ENCODE measurements around the gene BAHCC1. TPM values are rescaled to one million over a fixed set of nuclear protein-coding genes. Genes with fewer than 3 reads are reported as not detected.
A peak's percentile ranks its signal among the peaks of the same experiment; 100 is the strongest.

Gene BAHCC1
- total RNA-seq, 1 experiment from 2014 or later: 0.17 TPM

DNA sequence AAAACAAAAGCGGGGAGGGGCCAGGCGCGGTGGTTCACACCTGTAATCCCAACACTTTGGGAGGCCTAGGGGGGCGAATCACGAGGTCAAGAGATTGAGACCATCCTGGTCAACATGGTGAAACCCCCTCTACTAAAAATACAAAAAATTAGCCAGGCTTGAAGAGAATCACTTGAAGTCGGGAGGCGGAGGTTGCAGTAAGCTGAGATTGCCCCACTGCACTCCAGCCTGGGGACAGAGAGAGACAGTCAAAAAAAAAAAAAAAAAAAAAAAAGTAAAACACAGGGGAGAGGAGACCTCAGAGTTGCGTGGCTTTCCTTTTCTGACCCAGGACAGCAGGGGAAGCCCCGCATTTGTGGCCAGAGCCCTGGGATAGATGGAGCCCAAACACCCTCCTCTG is 97.4 kb downstream of the BAHCC1 start:
- intact Hi-C loops (cut with micrococcal nuclease; ENCODE audit: unreplicated experiment): no loop called here
- Mint-ChIP-seq H3K27ac (ENCODE audit: unreplicated experiment) (no peak overlapping the region), H3K9me3 (ENCODE audit: low read depth, unreplicated experiment) (no peaks in the 10 kb centered on the region), H3K4me3 (ENCODE audit: low read depth, unreplicated experiment) (no peak overlapping the region), H3K36me3 (ENCODE audit: insufficient read depth, unreplicated experiment) (peaks cover 8% of the 10 kb centered on the region), H3K4me1 (ENCODE audit: low read depth, unreplicated experiment) (peaks cover 9% of the 10 kb centered on the region), H3K27me3 (ENCODE audit: unreplicated experiment) (peaks cover 46% of the 10 kb centered on the region)
- CTCF ChIA-PET: interaction anchor here (0.6 kb wide), 1 partner anchor 8 kb away, joined by 3 read pairs; no protein-coding TSS in a partner anchor
- TF ChIP-seq, protein P1, sequence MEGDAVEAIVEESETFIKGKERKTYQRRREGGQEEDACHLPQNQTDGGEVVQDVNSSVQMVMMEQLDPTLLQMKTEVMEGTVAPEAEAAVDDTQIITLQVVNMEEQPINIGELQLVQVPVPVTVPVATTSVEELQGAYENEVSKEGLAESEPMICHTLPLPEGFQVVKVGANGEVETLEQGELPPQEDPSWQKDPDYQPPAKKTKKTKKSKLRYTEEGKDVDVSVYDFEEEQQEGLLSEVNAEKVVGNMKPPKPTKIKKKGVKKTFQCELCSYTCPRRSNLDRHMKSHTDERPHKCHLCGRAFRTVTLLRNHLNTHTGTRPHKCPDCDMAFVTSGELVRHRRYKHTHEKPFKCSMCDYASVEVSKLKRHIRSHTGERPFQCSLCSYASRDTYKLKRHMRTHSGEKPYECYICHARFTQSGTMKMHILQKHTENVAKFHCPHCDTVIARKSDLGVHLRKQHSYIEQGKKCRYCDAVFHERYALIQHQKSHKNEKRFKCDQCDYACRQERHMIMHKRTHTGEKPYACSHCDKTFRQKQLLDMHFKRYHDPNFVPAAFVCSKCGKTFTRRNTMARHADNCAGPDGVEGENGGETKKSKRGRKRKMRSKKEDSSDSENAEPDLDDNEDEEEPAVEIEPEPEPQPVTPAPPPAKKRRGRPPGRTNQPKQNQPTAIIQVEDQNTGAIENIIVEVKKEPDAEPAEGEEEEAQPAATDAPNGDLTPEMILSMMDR (IDR thresholded peaks at IDR 0.05; ENCODE audit: unreplicated experiment): no peak
- no peak for DNase-seq
- BruUV-seq (replicated peaks): no TSS peak

DNA sequence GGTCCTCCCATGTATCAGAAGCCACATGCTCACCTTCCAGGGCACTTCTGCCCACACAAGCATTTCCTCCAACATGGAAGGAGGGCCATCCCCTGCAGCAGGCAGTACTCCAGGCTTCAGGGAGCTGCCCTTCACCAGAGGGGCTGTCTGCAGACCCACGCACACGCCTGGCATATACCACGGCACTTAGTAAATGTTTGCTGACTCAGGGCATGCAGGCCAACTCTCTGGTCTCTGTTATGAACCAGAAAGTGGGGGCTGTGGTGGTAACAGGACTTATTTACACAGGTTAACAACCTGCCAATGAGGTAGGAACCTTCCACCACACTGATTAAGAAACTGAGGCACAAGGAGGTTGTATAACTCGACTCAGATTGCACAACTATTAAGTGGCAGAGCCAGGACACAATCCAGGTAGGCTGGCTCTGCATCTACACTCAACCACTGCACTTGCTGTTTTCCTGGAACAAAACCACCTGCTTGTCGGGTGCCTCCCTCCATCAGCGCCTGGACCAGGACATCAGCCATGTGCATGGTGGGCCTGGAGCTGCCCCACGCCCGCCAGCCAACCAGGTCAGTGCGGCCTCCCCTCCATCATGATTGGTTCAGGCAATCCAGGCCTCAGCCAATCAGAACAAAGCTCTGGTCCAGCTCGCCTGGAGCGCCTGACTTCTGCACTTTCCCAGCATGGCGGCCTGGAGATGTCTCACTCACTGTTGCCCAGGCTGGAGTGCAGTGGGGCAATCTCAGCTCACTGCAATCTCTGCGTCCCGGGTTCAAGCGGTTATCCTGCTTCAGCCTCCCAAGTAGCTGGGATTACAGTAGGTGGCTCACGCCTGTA is 98.2 kb downstream of the BAHCC1 start:
- no TSS peak for BruUV-seq (replicated peaks)
- DNase-seq: no peak
- Mint-ChIP-seq H3K36me3 (ENCODE audit: insufficient read depth, unreplicated experiment) (peaks cover 8% of the 10 kb centered on the region), H3K27ac (ENCODE audit: unreplicated experiment) (no peak overlapping the region), H3K4me3 (ENCODE audit: low read depth, unreplicated experiment) (no peak overlapping the region), H3K9me3 (ENCODE audit: low read depth, unreplicated experiment) (no peaks in the 10 kb centered on the region), H3K4me1 (ENCODE audit: low read depth, unreplicated experiment) (peaks cover 9% of the 10 kb centered on the region), H3K27me3 (ENCODE audit: unreplicated experiment) (peaks cover 46% of the 10 kb centered on the region)
- intact Hi-C loops (cut with micrococcal nuclease; ENCODE audit: unreplicated experiment): no loop called here
- TF ChIP-seq, protein P1 (IDR thresholded peaks at IDR 0.05; ENCODE audit: unreplicated experiment): no peak
- CTCF ChIA-PET: no interaction called here

- peak overlapping the region; percentile 29 for H3K27ac Mint-ChIP-seq (ENCODE audit: unreplicated experiment)
- CTCF ChIA-PET: no interaction called here
- DNase-seq: peak; percentile 37
- H3K4me3 Mint-ChIP-seq (ENCODE audit: low read depth, unreplicated experiment): peak overlapping the region; percentile 31
- peaks cover 9% of the 10 kb centered on the region for H3K4me1 Mint-ChIP-seq (ENCODE audit: low read depth, unreplicated experiment)
- no TSS peak for BruUV-seq (replicated peaks)
- H3K27me3 Mint-ChIP-seq (ENCODE audit: unreplicated experiment): peaks cover 43% of the 10 kb centered on the region
- intact Hi-C loops (cut with micrococcal nuclease; ENCODE audit: unreplicated experiment): no loop called here
- no peaks in the 10 kb centered on the region for H3K9me3 Mint-ChIP-seq (ENCODE audit: low read depth, unreplicated experiment)
- peaks cover 11% of the 10 kb centered on the region for H3K36me3 Mint-ChIP-seq (ENCODE audit: insufficient read depth, unreplicated experiment)
- TF ChIP-seq, protein P1 (IDR thresholded peaks at IDR 0.05; ENCODE audit: unreplicated experiment): no peak
These were observed 99.5 kb downstream of the BAHCC1 start for GRCh38 chr17:81494626-81495377.

DNA sequence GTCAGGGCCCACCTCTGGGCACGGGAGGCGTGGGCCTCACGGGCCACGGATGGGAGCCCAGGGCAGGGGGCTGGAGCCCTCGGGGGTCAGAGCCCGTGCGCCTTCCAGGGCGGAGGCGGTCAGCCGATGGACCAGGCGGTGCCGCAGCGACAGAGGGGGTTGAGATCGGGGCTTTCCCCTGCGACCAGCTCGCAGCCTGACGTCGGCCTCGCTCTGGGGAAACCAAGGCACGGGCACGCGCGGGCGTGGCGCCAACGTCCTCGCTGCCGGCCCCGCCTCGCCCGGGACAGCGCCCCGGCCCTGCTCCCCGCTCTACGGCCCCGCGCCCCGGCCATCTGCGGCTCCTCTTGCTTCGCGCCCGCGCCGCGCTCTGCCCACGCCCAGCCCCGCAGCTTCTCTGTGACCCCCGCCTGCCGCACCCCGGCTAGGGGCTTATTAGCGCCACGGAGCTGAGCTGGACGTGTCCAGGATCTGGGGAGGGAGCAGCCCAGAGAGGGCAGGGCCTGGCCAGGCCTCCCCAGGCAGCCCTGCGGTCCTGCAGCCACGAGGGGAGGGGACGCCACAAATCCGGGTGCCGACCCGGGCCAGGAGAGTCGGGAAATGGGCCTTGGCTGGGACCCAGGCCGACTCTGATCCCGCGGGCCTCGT is 103.8 kb downstream of the BAHCC1 start:
- Mint-ChIP-seq H3K4me3 (ENCODE audit: low read depth, unreplicated experiment) (no peak overlapping the region), H3K4me1 (ENCODE audit: low read depth, unreplicated experiment) (peaks cover 9% of the 10 kb centered on the region), H3K27ac (ENCODE audit: unreplicated experiment) (no peak overlapping the region), H3K36me3 (ENCODE audit: insufficient read depth, unreplicated experiment) (peaks cover 18% of the 10 kb centered on the region), H3K27me3 (ENCODE audit: unreplicated experiment) (peaks cover 11% of the 10 kb centered on the region), H3K9me3 (ENCODE audit: low read depth, unreplicated experiment) (no peaks in the 10 kb centered on the region)
- no TSS peak for BruUV-seq (replicated peaks)
- CTCF ChIA-PET: interaction anchor here (0.7 kb wide), 2 partner anchors 208 to 268 kb away, joined by 4 to 7 read pairs; no protein-coding TSS in a partner anchor
- TF ChIP-seq, protein P1 (IDR thresholded peaks at IDR 0.05; ENCODE audit: unreplicated experiment): no peak
- intact Hi-C loops (cut with micrococcal nuclease; ENCODE audit: unreplicated experiment): no loop called here
- DNase-seq: no peak

Measured in Calu3 (cell line).